HEK293T (cell line): Measurements from ENCODE around the gene UQCRC1.

Experiments used
- CTCF ChIA-PET: fragments of 350-600 bp; formaldehyde crosslinking; extraction: SDS; loops from one replicate; lab custom pipeline; 2021; ENCODE audit warnings: antibody characterized with exemption, inconsistent platforms; lab: Yijun Ruan, JAX
- POLR2A ChIA-PET: fragments of 350-600 bp; formaldehyde crosslinking; extraction: SDS; loops from one replicate; lab custom pipeline; 2020; ENCODE audit warnings: antibody characterized with exemption, inconsistent platforms; lab: Yijun Ruan, JAX
- DNase-seq: peaks from one replicate; pipeline ENCODE4 v3.0.0; 2012; ENCODE audit warnings: mixed read lengths; ENCODE audit errors: extremely low spot score
- ARNT ChIP-seq: fragments of 450-650 bp; IDR thresholded peaks from 2 replicates; pipeline ENCODE4 v1.6.1; 2017; ENCODE audit warnings: mild to moderate bottlenecking
- BHLHE40 ChIP-seq: fragments of 450-650 bp; IDR thresholded peaks from 2 replicates; pipeline ENCODE4 v1.6.1; 2016; ENCODE audit warnings: mild to moderate bottlenecking, moderate library complexity, borderline replicate concordance
- CTBP1 ChIP-seq: fragments of 450-650 bp; IDR thresholded peaks from 2 replicates; pipeline ENCODE4 v1.6.1; 2016; ENCODE audit warnings: borderline replicate concordance
- ELF4 ChIP-seq: fragments of 450-650 bp; IDR thresholded peaks from 2 replicates; pipeline ENCODE4 v1.6.1; 2017; ENCODE audit warnings: antibody characterized with exemption
- FOXA1 ChIP-seq: fragments of 450-650 bp; IDR thresholded peaks from 2 replicates; pipeline ENCODE4 v1.6.1; 2016; ENCODE audit warnings: mild to moderate bottlenecking
- FOXK2 ChIP-seq: fragments of 450-650 bp; IDR thresholded peaks from 2 replicates; pipeline ENCODE4 v1.6.1; 2016; ENCODE audit warnings: mild to moderate bottlenecking
- FOXM1 ChIP-seq: fragments of 450-650 bp; IDR thresholded peaks from 2 replicates; pipeline ENCODE4 v1.6.1; 2017; ENCODE audit warnings: mild to moderate bottlenecking, borderline replicate concordance
- HDGF ChIP-seq: fragments of 450-650 bp; IDR thresholded peaks from 2 replicates; pipeline ENCODE4 v1.6.1; 2017; ENCODE audit warnings: antibody characterized with exemption, borderline replicate concordance
- L3MBTL2 ChIP-seq: fragments of 450-650 bp; conservative IDR thresholded peaks from 2 replicates; pipeline ENCODE4 v1.6.1; 2016; ENCODE audit warnings: mild to moderate bottlenecking
- LEF1 ChIP-seq: fragments of 450-650 bp; IDR thresholded peaks from 2 replicates; pipeline ENCODE4 v1.6.1; 2017; ENCODE audit warnings: mild to moderate bottlenecking, borderline replicate concordance
- NFRKB ChIP-seq: fragments of 450-650 bp; IDR thresholded peaks from 2 replicates; pipeline ENCODE4 v1.6.1; 2016; ENCODE audit warnings: mild to moderate bottlenecking, moderate library complexity
- PKNOX1 ChIP-seq: fragments of 450-650 bp; IDR thresholded peaks from 2 replicates; pipeline ENCODE4 v1.6.1; 2016
- SP1 ChIP-seq: fragments of 450-650 bp; IDR thresholded peaks from 2 replicates; pipeline ENCODE4 v1.6.1; 2017
- SUZ12 ChIP-seq: fragments of 450-650 bp; IDR thresholded peaks from 2 replicates; pipeline ENCODE4 v1.6.1; 2016; ENCODE audit warnings: mild to moderate bottlenecking
- TARDBP ChIP-seq: fragments of 450-650 bp; IDR thresholded peaks from 2 replicates; pipeline ENCODE4 v1.6.1; 2016
- ZNF384 ChIP-seq: fragments of 450-650 bp; IDR thresholded peaks from 2 replicates; pipeline ENCODE4 v1.6.1; 2016

UQCRC1 gene

GRCh38 chr3:48567500-48567899 lies 41.9 kb downstream of the UQCRC1 start:
- no peak for DNase-seq
- no peak for TF ChIP-seq FOXA1
- TF ChIP-seq ELF4, result no peak
- TF ChIP-seq HDGF, result no peak
- TF ChIP-seq ARNT, result no peak
- POLR2A ChIA-PET, result no interaction called here
- CTCF ChIA-PET, result interaction anchor here (1.0 kb wide), 1 partner anchor 9 kb away, joined by 5 read pairs; no protein-coding TSS in a partner anchor

- POLR2A ChIA-PET, result interaction anchor here (1.3 kb wide), 1 partner anchor 9 kb away, joined by 4 read pairs; no protein-coding TSS in a partner anchor
- CTCF ChIA-PET, result interaction anchor here (1.0 kb wide), 1 partner anchor 9 kb away, joined by 5 read pairs; no protein-coding TSS in a partner anchor
- DNase-seq, result no peak
- no peak for TF ChIP-seq LEF1
- no peak for TF ChIP-seq SP1
- no peak for TF ChIP-seq ELF4
- TF ChIP-seq L3MBTL2, result no peak
- no peak for TF ChIP-seq HDGF
- no peak for TF ChIP-seq FOXA1
- TF ChIP-seq SUZ12, result no peak
- no peak for TF ChIP-seq TARDBP
- TF ChIP-seq FOXM1, result no peak
- no peak for TF ChIP-seq CTBP1
Measured at GRCh38 chr3:48567090-48567489, 42.4 kb downstream of the UQCRC1 start.

- POLR2A ChIA-PET, result interaction anchor here (1.3 kb wide), 1 partner anchor 9 kb away, joined by 4 read pairs; no protein-coding TSS in a partner anchor
- DNase-seq, result no peak
- CTCF ChIA-PET, result no interaction called here
- no peak for TF ChIP-seq LEF1
- no peak for TF ChIP-seq ARNT
- TF ChIP-seq FOXK2, result no peak
- no peak for TF ChIP-seq L3MBTL2
- TF ChIP-seq HDGF, result no peak
- no peak for TF ChIP-seq SP1
- TF ChIP-seq SUZ12, result no peak
- no peak for TF ChIP-seq CTBP1
- TF ChIP-seq TARDBP, result no peak
- TF ChIP-seq PKNOX1, result no peak
- TF ChIP-seq BHLHE40, result no peak
- no peak for TF ChIP-seq NFRKB
- no peak for TF ChIP-seq ZNF384
Measured at GRCh38 chr3:48566401-48566760, 43.1 kb downstream of the UQCRC1 start.

- no peak for TF ChIP-seq ELF4
- TF ChIP-seq L3MBTL2, result no peak
- TF ChIP-seq FOXM1, result no peak
- no peak for TF ChIP-seq HDGF
- no peak for TF ChIP-seq SUZ12
- no peak for TF ChIP-seq BHLHE40
- TF ChIP-seq ZNF384, result no peak
- TF ChIP-seq FOXK2, result no peak
- no peak for TF ChIP-seq CTBP1
- no peak for TF ChIP-seq NFRKB
- no peak for TF ChIP-seq FOXA1
- no peak for TF ChIP-seq TARDBP
- no peak for DNase-seq
- CTCF ChIA-PET, result no interaction called here
- POLR2A ChIA-PET, result interaction anchor here (1.3 kb wide), 1 partner anchor 8 kb away, joined by 4 read pairs; no protein-coding TSS in a partner anchor
Measured at GRCh38 chr3:48565591-48566400, 43.6 kb downstream of the UQCRC1 start.

- no peak for DNase-seq
- ChIA-PET POLR2A (no interaction called here), CTCF (no interaction called here)
- TF ChIP-seq FOXA1 (no peak), SP1 (no peak), BHLHE40 (no peak), ZNF384 (no peak), ARNT (no peak), SUZ12 (no peak), NFRKB (no peak), FOXK2 (no peak)
Measured at GRCh38 chr3:48565186-48565585, 44.3 kb downstream of the UQCRC1 start.

- no peak for TF ChIP-seq SUZ12
- no peak for TF ChIP-seq ARNT
- TF ChIP-seq L3MBTL2, result no peak
- no peak for TF ChIP-seq TARDBP
- no peak for TF ChIP-seq HDGF
- TF ChIP-seq FOXA1, result no peak
- TF ChIP-seq FOXM1, result no peak
- TF ChIP-seq BHLHE40, result no peak
- ChIA-PET CTCF (interaction anchor here (0.9 kb wide), 1 partner anchor 128 kb away, joined by 3 read pairs; no protein-coding TSS in a partner anchor), POLR2A (no interaction called here)
- DNase-seq, result no peak
Measured at GRCh38 chr3:48564667-48565066, 44.8 kb downstream of the UQCRC1 start.

DNA sequence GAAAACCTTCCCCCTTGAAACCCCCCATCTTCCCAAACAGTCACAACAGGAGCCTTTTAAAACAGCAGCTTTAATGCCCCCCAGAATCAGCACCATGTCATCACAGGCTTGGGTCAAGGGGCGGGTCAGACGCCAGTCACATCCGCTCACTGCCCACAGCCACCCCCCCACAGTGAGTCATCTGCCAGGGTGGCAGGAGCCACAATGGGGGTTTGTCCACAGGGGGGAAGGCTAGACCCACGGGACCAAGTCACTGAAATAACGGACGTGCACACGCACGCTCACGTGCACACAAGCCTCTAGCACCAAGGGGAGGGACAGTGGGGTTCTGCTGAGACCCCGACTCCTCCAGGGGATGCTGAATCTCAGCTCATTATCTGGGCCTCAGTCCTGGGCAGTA lies 45.4 kb downstream of the UQCRC1 start:
- DNase-seq, result no peak
- ChIA-PET CTCF (interaction anchor here (0.9 kb wide), 1 partner anchor 128 kb away, joined by 3 read pairs; no protein-coding TSS in a partner anchor), POLR2A (no interaction called here)
- TF ChIP-seq FOXM1 (no peak), HDGF (no peak), CTBP1 (no peak), SUZ12 (no peak), PKNOX1 (no peak), LEF1 (no peak), ZNF384 (no peak), BHLHE40 (no peak), ELF4 (no peak), ARNT (no peak)
